NCI-H1930 (cell line): ENCODE data around the gene TBX4.
"Not testable (repeated sequence)": the region's sequence is repeated elsewhere in the genome, so short reads cannot be mapped to it uniquely, and the experiment has no call there.

Source experiments
- DNase-seq, 2 experiments: peaks; one replicate each; lab custom pipeline; 2025; lab: John Stamatoyannopoulos, UW

TBX4 gene

DNA sequence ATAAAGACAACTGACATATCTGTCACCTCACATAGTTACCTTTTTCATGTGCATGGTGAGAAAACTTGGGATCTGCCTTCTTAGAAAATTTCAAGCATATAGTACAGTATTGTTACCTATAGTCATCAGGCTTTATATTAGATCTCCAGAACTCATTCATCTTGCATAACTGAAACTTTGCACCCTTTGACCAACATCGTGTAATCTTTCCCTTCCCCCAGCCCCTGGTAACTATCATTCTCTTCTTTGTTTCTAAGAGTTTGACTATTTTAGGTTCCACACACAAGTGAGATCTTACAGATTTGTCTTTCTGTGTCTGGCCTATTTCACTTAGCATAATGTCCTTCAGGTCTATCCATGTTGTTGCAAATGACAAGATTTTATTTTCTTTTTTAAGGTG, 22.9 kb upstream of the TBX4 start:
- no peak for DNase-seq

DNA sequence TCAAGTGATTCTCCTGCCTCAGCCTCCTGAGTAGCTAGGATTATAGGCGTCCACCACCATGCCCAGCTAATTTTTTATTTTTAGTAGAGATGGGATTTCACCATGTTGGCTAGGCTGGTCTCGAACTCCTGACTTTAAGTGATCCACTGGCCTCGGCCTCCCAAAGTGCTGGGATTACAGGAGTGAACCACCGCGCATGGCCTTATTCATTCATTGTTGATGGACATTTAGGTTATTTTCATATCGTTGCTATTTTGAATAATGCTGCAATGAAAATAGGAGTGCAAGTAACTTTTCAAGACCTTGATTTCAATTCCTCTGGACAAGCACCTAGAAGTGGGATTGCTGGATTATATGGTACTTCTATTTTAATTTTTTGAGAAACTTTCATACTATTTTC, 22.4 kb upstream of the TBX4 start:
- not testable (repeated sequence) for DNase-seq

DNA sequence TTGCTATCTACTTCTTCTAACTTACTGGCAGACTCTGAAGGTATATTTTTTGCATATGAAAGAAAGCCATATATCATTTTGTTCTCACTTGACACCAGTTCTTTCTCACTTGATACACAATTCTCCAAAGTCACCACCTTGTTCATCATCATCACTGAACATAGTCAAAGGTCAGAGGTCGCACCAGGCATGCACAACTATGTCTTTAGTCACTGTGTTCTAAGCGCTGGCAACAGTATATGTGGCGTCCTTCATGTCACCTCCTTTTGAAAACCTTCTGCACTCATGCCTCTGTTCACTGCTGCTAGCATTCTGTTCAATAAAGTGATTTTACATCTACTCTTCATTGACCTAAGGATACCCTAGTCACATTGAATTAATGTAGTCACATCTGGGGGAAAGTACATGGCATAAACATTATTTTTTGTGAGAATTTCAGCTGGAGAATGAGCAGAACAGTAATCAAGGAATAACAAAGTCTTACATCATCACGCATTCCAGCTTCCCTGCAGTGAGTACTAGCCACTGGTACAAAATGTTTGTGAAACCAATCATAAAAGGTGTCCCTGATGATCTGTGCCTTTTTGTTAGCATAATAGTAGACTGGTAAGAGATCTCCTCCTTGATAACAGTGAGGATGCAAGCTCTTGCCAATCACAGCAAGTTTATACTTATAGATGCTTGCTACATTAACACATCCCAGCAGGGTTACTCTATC, 20.5 kb upstream of the TBX4 start:
- no peak for DNase-seq

DNA sequence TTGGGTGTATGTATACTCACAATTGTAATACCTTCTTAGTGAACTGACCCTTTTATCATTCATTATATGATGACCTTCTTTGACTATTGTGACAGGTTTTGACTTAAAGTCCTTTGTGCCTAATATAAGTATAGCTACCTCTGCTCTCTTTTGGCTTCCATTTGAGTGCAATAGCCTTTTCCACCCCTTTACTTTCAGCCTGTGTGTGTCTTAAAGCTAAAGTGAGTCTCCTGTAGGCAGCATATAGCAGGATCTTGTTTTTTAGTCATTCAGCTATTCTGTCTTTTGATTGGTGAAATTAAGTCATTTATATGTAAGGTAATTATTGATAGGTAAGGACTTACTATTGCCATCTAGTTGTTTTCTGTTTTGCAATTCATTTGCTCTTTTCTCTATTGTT, 15.9 kb upstream of the TBX4 start:
- DNase-seq: no peak

DNA sequence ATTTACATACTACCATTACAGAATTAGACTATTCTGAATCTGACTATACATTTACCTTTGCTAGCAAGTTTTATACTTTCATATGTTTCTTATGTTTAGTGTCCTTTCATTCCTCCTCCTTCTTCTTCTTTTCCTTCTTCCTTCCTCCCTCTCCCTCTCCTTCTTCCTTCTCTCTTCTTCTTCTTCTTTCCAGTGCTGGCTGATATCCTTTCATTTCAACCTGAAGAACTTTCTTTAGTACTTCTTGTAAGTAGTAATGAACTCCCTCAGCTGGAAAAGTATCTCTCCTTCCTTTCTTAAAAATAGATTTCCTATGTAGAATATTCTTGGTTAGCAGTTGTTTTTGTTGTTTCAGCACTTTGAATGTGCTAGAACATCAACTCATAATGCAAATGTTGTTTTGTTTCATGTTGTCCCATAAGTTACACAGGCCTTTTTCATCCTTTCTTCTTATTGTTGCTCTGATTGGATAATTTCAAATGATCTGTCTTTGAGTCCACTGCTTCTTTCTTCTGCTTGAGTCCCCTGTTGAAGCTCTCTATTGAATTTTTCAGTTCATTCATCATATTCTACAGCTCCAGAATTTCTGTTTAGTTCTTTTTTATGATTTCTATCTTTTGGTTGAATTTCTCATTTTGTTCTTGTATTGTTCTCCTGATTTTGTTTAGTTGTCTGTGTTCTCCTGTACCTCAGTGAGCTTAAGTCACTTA, 15.1 kb upstream of the TBX4 start:
- no peak for DNase-seq

DNA sequence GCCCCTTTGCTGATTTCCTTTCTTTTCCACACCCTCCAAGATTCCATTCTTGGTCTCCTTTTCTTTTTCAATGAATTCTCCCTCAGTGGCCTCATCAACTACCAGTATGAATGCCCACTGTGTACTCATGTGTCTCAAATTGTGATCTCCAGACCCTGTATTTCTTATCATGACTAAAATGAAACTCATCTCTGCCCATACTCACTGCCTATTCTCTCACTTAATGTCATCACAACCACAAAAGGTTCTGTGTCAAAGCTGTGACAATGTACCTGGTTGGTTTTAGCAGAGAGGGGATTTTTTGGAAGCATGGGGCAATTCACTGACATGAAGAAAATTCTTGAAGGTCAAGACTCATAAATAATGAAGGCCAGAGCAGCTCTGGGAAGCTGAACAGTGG, 11.5 kb upstream of the TBX4 start:
- no peak for DNase-seq

DNA sequence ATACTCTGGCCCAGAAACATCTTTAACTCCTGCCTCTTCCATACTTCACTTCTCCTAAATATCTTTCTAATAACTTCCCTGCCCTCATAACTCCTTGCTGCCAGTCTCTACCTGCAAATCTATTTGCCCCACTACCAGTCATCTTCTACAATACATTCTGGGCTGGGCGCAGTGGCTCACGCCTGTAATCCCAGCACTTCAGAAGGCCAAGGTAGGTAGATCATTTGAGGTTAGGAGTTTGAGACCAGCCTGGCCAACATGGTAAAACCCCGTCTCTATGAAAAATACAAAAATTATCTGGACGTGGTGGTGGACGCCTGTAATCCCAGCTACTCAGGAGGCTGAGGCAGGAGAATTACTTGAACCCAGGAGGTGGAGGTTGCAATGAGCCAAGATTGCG, 10.7 kb upstream of the TBX4 start:
- not testable (repeated sequence) for DNase-seq

DNA sequence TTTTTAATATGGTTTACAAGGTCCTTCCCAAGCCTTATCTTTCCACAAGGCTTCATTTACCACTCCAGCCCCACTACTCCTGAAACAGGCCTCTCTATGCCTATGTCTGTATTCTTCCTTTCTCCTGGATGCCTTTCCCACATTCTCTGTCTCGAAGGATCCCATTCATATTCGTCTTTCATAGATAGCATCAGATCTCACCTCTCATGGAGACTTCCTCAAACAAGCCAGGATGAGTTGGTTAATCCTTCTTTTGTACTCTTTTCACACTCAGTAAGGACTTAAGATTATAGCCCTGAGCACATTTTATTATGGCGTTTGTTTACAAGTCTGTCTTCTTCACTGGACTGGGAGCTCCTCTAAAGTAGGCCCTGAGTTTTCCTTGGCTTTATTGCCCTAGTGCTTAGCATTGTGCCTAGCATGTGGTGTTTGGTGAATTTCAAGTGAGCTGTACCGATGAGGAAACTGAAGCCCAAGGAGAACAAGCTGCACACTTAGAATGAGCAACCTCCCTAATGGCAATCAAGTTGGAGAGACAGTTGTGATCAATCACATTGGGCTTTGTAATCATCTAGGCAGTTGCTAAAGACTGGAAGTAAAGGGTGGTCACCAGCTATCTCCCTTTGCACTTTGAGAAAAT, 10.0 kb upstream of the TBX4 start:
- DNase-seq: no peak

DNA sequence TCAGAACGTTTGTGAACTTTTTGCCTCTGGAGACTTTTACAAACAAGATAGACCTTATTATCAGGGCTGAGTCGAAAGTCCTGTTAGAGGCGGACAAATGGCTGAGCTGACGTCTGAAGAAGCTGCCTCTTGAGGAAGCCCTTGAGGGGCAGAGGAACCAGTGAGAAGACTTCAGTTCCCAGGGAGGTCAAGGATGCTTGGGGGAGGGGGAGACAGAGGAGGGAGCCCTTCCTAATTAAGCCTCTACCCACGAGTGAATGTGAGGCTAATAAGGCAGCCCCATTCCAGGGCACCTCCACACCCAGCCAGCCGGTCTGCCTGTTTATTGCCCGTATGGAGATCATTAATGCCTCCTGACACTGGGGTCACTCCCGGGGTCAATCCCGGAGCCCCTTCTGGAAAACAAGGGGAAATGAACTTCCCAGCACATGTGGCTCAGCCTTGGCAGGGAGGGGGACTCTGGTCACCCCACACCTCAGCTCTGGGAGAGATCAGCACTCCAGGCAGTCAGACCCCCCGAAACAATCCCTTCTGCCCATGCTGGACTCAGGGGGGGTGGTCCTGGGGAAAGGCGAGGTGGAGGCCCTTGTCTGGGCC, 9.2 kb upstream of the TBX4 start:
- no peak for DNase-seq

DNA sequence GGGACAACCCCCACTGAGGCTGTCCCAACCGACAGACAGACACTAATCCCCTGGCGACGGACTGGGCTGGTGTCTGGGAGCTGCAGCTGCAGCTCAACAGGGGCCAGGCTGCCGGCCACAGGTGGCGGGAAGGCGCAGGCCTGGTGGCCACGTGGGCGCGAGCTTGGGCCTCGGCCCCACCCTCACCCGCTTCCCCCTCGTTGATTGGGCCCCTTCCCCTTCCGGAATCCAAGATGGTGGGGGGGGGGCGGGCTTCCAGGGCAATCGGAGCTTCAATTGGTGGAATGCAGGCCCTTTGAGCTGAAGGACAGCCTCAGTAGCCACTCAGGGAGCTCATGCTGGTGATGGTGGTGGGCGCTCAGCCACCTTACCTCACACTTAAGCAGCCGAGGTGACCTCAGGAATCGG, 8.7 kb upstream of the TBX4 start:
- no peak for DNase-seq

DNA sequence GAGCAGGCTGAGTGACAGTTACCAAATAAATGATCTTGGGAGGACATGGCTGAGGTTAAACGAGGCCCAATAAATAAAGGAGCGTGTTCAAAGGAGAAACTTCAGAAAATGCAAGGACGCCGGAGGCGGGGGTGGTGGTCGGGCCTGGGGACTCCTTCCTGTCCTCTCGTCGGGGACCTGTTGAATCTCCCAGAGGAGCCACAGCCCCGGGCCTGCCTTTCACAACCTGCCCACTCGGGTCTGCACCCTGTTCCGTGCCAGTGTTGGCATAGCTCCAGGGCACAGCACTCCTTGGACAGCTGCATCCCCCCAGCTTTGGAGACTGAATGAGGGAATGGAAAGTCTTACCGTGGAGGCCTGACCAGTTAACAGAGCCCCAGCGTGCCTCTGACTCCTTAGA, 8.1 kb upstream of the TBX4 start:
- DNase-seq: no peak

DNA sequence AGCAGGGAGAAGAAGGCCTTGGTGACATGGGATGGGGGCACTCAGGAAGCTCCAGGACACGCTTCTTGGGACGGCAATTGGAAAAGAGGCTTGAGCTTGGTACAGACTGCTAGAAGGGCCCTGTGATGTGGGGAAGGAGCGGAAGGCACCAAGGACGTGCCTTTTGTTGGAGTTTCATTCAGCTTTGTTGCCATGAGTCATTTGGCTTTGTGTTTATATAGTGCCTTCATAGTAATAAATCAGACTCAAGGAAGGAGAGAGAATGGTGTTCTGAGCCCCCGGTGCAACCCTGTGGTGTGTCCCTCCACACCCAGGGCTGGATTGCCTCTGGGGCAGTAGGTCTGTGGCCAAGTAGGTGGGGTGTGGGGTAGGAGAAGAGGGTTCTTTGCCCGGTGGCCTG, 7.4 kb upstream of the TBX4 start:
- no peak for DNase-seq

DNA sequence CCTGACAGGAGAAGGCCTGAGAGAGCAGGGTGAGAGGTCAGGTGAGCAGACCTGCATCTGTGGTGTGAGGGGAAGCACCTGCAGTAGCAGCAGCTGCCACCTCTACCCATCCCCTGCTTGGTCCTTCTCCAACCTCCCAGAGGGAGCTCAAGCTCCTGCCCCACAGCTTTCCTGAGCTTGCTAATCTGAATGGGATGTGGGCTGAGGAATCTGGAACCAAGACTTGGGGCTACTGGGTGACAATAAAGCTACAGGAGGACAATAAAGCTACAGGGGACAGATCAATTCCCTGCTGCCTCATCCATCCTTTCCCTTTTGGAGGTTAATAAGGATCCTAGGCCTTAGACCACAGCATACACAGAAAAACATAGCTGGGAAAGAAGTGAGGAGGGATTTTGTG, 4.9 kb upstream of the TBX4 start:
- no peak for DNase-seq

DNA sequence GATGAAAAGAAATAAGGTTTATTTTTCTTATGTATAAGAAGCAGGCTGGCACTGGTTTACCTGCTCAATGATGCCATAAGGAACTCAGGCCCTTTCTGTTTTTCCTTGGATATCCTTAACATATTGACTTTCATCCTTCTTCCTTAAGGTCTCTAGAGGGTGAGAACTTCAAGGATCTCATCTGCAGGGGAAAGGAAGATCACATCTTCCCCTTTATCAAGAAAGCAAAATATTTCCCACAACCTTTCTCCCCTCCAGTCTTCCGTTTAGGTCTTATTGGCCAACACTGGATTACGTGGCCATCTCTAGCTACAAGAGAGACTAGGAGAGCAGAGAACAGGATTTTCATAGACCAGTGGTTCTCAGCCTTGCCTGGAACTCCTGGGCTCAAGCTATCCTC, 4.2 kb upstream of the TBX4 start:
- no peak for DNase-seq

DNA sequence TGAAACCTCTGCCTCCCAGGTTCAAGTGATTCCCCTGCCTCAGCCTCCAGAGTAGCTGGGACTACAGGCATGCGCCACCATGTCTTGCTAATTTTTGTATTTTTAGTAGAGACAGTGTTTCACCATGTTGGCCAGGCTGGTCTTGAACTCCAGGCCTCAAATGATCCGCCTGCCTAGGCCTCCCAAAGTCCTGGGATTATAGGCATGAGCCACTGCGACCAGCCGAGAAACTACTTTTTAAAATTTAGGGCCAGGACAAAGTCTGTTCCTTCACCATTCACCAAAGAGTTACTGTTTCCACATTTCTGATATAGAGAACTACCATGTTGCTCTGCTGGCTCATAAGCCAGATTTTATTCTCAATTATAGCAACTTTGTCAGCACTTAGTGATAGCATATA, 3.1 kb upstream of the TBX4 start:
- not testable (repeated sequence) for DNase-seq

DNA sequence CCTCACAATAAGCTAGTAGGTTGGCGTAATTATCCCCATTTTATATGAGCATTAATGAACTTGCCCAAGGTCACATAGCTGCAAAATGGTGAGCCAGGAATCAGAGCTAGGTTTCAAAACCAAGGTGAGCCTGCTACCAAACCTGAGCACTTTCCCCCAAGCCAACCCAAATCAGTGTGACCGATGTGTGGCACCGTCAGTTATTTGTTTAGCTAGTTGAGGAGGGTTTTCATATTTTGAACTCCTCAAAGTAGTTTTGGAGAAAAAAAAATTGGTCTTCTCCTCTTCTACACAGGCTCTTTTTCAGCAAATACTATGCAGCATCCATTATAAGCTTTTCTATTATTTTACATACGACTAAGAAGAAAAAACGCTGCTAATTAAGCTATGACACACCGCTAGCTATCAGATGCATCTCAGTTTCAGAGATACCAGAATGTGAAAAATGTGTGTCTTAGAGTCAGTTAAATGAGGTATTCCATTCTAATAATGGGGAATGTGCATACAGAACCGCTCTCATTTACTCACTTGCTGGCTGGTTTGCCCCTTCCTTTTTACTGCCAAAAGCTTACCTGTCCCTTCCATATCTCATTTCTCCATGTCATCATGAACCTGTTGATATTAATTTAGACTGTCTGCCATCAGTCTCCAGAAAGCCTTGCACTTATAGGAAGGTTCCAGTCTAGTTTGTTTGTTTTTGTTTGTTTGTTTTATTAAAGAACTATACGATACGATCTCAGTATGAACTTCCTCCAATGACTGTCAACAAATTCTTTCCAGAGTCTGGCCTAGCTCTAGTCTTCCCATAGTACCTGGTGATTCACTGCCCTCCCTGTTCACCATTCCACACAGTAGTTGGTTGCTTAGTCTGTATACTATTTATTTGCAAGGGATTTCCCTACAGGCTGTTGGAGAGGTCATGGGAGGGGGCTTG, 2.2 kb upstream of the TBX4 start:
- no peak for DNase-seq

DNA sequence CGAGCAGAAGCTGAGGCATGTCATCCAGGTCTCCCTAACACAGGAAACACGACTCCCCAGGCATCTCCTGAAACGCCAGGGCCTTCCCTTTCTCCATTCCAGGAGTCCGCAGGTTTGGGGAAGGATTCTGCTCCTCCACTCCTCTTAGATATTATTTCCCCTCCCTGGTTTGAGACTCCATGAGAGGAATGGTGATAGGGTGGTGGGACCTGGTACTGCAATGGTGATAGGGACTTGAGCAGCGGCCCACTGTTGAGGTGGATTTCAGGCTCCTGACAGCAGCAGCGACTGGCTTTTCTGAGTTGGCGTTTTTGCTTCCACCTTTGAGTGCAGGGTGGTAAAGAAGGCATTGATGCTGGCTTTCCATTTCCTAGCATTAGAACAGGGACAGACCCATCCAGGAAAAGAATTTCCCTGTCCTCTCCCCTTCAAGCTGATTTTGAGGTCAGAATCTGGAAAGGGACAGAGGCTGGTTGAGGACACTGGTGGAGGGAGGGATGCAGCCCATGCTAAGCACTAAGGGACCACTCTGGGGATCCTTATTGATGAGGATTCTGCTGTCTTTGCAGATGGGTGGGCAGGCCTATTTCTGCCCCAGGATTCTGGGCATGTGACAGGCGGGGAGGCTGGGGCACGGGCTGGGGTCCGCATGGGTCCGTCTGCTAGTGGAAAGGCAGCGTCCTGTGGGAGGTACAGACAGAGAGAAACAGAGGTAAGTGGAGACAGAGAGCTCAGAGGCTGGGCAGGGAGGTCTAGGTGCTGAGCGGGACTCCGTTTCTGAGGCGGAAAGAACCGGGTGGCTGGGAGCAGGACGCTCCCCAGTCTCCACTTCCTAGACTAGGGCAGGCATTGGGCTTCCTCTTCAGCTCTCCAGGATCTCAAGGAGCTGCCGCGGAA, 1.3 kb upstream of the TBX4 start:
- DNase-seq: no peak

DNA sequence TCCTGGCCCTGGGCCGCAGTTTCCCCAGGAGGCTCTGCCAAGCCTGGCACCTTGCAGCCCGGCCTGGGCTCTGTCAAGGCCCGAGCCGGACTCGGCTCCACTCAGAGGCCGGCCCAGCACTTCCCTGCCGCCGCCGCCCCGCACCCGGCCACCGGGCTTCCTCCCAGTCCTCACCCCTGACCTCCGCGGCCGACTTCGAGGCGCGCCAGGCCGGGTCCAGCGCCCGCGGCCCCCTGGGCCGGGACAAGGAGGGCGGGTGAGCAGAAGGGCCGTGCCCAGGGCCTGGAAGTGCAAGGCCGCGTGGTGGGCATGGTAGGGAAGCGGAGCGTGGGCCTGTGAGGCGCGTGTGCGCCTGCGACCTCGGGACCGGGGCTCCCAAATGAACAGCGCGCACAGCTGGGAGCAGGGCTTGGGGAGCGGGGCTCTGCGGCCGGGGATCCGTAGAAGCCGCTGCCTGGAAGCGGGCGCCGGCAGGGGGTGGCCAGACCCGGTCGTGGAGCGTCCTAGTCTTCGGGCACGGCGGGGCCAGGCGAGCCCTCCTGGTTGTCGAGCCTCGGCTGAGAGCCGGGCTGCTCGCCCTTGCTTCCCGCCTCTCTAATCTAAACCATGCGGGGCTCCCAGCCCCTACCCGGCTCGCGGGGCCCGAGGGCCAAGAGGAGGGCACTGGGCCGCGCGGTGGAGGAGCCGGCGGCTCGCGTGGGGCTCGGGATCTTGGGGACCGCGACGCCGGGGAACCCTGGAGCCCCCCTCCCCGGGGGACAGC, 503 bp upstream of the TBX4 start:
- no peak for DNase-seq

DNA sequence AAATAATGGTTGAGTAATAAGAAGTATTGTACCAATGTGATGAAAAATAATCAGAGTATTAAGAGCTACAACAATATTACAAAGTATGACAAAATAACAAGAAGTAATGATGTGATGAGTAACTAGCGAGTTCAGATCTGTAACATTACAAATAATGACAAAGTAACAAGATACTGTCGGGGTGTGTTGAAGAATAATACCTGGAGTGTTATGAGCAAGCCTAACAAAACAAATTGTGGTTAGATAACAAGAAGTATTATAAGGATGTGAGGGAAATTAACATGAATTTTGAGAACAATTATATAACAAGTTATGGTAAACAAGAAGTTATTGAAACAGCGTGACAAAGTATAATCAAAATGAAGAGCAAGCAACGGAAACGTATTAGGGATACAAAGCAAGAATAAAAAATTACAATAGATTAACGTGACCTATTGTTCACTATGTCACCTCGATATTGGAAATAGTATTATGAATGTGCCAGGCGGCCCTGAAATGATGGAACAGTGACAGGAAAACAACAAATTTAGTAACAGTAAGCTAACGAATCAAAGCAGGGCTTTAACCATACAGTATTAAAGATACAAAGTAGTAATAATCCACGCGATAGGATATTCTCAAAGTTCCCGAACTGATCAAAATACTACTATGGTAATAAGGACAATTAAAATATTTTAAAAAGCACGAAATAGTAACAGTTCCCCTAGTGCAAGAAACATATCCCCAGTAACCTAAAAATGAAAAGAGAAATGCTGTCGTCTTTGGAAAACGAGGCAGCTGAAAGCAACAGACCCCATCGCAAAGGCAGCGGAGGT, 1.6 kb downstream of the TBX4 start:
- no peak for DNase-seq
